Upper lobe of right lung (tissue), 1 donor: Measurements from ENCODE around the gene EIF3L. TPM values are rescaled to one million over a fixed set of nuclear protein-coding genes. Genes with fewer than 3 reads are reported as not detected.

ENCODE experiments used
- ATAC-seq: fragments of 200-7000 bp; cut with Tn5 transposase; one replicate; pipeline ENCODE4 v1.9.1; 2020; ENCODE audit warnings: mild to moderate bottlenecking, moderate library complexity
- DNase-seq: peaks from one replicate; pipeline ENCODE4 v3.0.0-alpha.2; 2020
- H3K27ac ChIP-seq: fragments of 200-600 bp; one replicate; pipeline ENCODE4 v1.8.0; 2022
- H3K27me3 ChIP-seq: fragments of 200-600 bp; one replicate; pipeline ENCODE4 v1.8.0; 2022; ENCODE audit warnings: mild to moderate bottlenecking
- H3K36me3 ChIP-seq: fragments of 200-600 bp; one replicate; pipeline ENCODE4 v1.8.0; 2022
- H3K4me1 ChIP-seq: fragments of 200-600 bp; one replicate; pipeline ENCODE4 v1.8.0; 2022
- H3K4me3 ChIP-seq: fragments of 200-600 bp; one replicate; pipeline ENCODE4 v1.8.0; 2022; ENCODE audit warnings: mild to moderate bottlenecking
- H3K9me3 ChIP-seq: fragments of 200-600 bp; one replicate; pipeline ENCODE4 v1.8.0; 2022
- CTCF ChIP-seq: fragments of 200-600 bp; IDR thresholded peaks from one replicate; pipeline ENCODE4 v1.8.0; 2022; ENCODE audit warnings: antibody characterized with exemption
- intact Hi-C: fragments of 100-400 bp; cut with DNase I; formaldehyde crosslinking; loops from one replicate; pipeline ENCODE4 v1.11.0; 2022
- total RNA-seq: library from RNA; stranded (reverse); fragmentation: NEBNext Ultra II Directional; extraction: Animal tissue kit (Norgen Biotek cat#: 25700); gene quantifications from one replicate; pipeline ENCODE4 v1.2.1, GENCODE V29; 2021
- donor health status: DM: no; HTN: yes; CAD: no; lungs with severe emphysema.

EIF3L gene
- total RNA-seq, 1 donor from 2014 or later: 369 TPM

DNA sequence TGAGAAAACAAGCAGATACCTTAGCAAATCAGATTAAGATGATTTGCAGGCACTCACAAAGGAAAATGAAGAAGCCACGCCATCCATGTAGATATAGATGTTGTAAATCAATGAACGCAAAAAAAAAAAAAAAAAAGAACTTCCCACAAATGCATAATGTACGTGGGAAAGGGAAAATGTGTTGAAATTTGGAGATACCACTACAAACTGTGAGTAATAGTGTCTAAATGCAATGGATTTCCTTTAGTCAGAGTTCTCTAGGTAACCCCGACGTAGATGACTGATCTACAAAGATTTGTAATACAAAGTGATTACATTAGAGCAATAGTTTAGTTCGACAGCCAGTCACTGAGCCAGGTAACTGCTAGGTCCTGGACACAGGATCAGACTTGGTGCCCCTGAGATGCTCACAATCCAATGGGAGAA is 4.3 kb upstream of the EIF3L start:
- Histone ChIP-seq H3K36me3 (peaks cover 1% of the 10 kb centered on the region), H3K4me3 (peak overlapping the region; percentile 73), H3K27me3 (no peaks in the 10 kb centered on the region), H3K4me1 (peaks cover 10% of the 10 kb centered on the region), H3K27ac (peak overlapping the region; percentile 91), H3K9me3 (no peaks in the 10 kb centered on the region)
- no peak for TF ChIP-seq CTCF
- ATAC-seq (no peak), DNase-seq (no peak)
- intact Hi-C loops: no loop called here

- intact Hi-C loops: no loop called here
- Histone ChIP-seq H3K36me3 (peaks cover 10% of the 10 kb centered on the region), H3K4me3 (no peak overlapping the region), H3K4me1 (peaks cover 22% of the 10 kb centered on the region), H3K9me3 (no peaks in the 10 kb centered on the region), H3K27me3 (no peaks in the 10 kb centered on the region), H3K27ac (no peak overlapping the region)
- ATAC-seq: no peak
- TF ChIP-seq CTCF: no peak
- DNase-seq: no peak
Observed at GRCh38 chr22:37846433-37846832, 2.8 kb upstream of the EIF3L start.

- H3K36me3 ChIP-seq: peaks cover 32% of the 10 kb centered on the region
- no peak for TF ChIP-seq CTCF
- no peaks in the 10 kb centered on the region for H3K9me3 ChIP-seq
- peak overlapping the region; percentile 66 for H3K4me3 ChIP-seq
- no peaks in the 10 kb centered on the region for H3K27me3 ChIP-seq
- H3K27ac ChIP-seq: peak overlapping the region; percentile 92
- ATAC-seq (no peak), DNase-seq (no peak)
- intact Hi-C loops: no loop called here
- peaks cover 14% of the 10 kb centered on the region for H3K4me1 ChIP-seq
Observed at GRCh38 chr22:37848587-37849088, 581 bp upstream of the EIF3L start.

DNA sequence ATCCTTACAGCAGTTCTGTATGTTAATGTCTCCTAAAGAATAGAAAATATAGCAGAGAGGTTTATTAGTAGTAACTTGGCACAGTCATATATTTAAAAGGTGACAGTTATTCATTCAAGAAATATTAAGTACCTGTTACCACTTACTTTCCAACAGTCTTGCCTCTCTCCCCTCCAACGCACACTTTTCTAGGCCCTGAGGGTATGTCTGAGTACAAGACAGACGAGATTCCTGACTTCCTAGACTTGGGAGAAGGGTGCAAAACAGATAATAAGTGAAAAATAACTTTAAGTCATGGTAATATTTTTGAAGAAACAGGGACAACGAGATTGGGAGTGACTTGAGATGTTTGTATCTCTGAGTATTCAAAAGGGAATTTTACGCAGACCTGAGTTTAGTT is 1.6 kb downstream of the EIF3L start:
- intact Hi-C loops: no loop called here
- H3K9me3 ChIP-seq: no peaks in the 10 kb centered on the region
- H3K4me3 ChIP-seq: no peak overlapping the region
- no peak for ATAC-seq
- no peak for DNase-seq
- peaks cover 53% of the 10 kb centered on the region for H3K36me3 ChIP-seq
- no peaks in the 10 kb centered on the region for H3K27me3 ChIP-seq
- peaks cover 14% of the 10 kb centered on the region for H3K4me1 ChIP-seq
- TF ChIP-seq CTCF: no peak
- no peak overlapping the region for H3K27ac ChIP-seq

DNA sequence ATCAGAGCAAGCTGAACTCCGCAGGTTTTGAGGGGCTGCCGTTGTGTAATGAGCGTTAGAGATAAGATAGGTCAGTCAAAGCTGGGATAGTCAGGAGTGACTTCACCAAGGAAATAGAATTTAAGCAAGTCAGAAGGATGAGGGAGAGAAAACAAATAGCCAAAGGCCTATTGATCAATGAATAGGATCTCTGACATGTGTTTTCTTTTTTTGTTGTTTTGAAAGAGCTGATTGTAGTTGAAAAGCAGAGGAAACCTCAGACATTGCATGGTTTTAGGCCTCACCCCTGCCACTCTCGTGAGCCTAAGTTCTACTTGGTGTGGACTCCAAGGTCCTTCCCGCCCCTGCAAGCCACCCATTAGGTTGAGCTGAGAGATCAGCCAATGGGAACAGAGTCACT is 3.2 kb downstream of the EIF3L start:
- Histone ChIP-seq H3K36me3 (peaks cover 69% of the 10 kb centered on the region), H3K4me3 (no peak overlapping the region), H3K27me3 (no peaks in the 10 kb centered on the region), H3K4me1 (peaks cover 14% of the 10 kb centered on the region), H3K9me3 (no peaks in the 10 kb centered on the region), H3K27ac (no peak overlapping the region)
- DNase-seq (no peak), ATAC-seq (no peak)
- intact Hi-C loops: no loop called here
- TF ChIP-seq CTCF: no peak

DNA sequence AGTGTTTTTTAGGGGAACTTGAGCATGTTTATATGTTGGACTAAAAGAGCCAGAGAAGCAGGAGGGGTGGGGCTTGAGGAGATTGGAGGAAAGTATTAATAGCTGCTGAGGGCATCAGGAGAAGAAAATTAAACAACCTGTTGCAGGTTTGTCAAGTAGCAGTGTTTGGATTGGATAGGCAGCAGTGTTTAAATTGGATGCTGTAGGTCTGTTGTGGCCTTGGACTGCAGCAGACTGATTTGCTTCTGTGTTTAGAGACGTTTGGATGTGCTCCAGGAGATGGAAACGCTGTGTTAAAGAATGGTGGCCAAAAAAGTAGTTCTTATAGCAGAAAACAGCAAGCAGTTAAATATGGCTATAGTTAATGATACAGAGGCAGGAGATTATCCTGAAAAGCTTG is 5.7 kb downstream of the EIF3L start:
- no peak overlapping the region for H3K27ac ChIP-seq
- H3K4me3 ChIP-seq: no peak overlapping the region
- peaks cover 91% of the 10 kb centered on the region for H3K36me3 ChIP-seq
- ATAC-seq (no peak), DNase-seq (no peak)
- H3K4me1 ChIP-seq: peaks cover 12% of the 10 kb centered on the region
- no peaks in the 10 kb centered on the region for H3K9me3 ChIP-seq
- no peaks in the 10 kb centered on the region for H3K27me3 ChIP-seq
- TF ChIP-seq CTCF: no peak
- intact Hi-C loops: no loop called here
